Mononuclear cell (primary cell): Measurements from ENCODE around the gene JUP. TPM values are rescaled to one million over a fixed set of nuclear protein-coding genes. Genes with fewer than 3 reads are reported as not detected.

Source experiments
- H3K27me3 ChIP-seq: 2 replicates; pipeline ENCODE4 v1.6.0; 2011; ENCODE audit warnings: low read length, control low read depth; ENCODE audit not compliant: insufficient read depth
- H3K4me1 ChIP-seq: 2 replicates; pipeline ENCODE4 v1.5.1; 2011; ENCODE audit warnings: mild to moderate bottlenecking, low read length, control low read depth; ENCODE audit not compliant: insufficient read depth
- H3K4me3 ChIP-seq: 2 replicates; pipeline ENCODE4 v1.5.1; 2011; ENCODE audit warnings: mild to moderate bottlenecking, low read length, moderate library complexity
- H3K9me3 ChIP-seq: 2 replicates; pipeline ENCODE4 v1.5.1; 2011; ENCODE audit warnings: low read depth, mild to moderate bottlenecking, control low read depth, low read length
- total RNA-seq: library from RNA; depleted of rRNA; stranded (reverse); fragments of >200 nt; gene quantifications from one replicate; pipeline ENCODE4 v1.2.3, GENCODE V29; 2012

Gene JUP
- total RNA-seq, 1 donor = 40.5 TPM

- H3K4me1 ChIP-seq = peaks cover 10% of the 10 kb centered on the region
- peaks cover 50% of the 10 kb centered on the region for H3K27me3 ChIP-seq
- no peak within 1 kb of the TSS for H3K4me3 ChIP-seq
- H3K9me3 ChIP-seq = no peaks in the 10 kb centered on the region
Measured at GRCh38 chr17:41734139-41734948, 52.2 kb downstream of the JUP start, which contains the start of gene HAP1. Gene HAP1 (minus strand): TSS chr17:41734643. CDS start chr17:41734634, 9 bp downstream.

- Histone ChIP-seq H3K4me3 (no peak overlapping the region), H3K4me1 (peaks cover 10% of the 10 kb centered on the region), H3K9me3 (no peaks in the 10 kb centered on the region), H3K27me3 (peaks cover 50% of the 10 kb centered on the region)
Measured at GRCh38 chr17:41733348-41734138, 53.0 kb downstream of the JUP start.

- no peak overlapping the region for H3K4me3 ChIP-seq
- peaks cover 40% of the 10 kb centered on the region for H3K27me3 ChIP-seq
- H3K9me3 ChIP-seq = no peaks in the 10 kb centered on the region
- H3K4me1 ChIP-seq = peaks cover 10% of the 10 kb centered on the region
Measured at GRCh38 chr17:41731836-41732235, 54.7 kb downstream of the JUP start.

- Histone ChIP-seq H3K4me1 (peaks cover 10% of the 10 kb centered on the region), H3K4me3 (no peak overlapping the region), H3K9me3 (no peaks in the 10 kb centered on the region), H3K27me3 (peaks cover 30% of the 10 kb centered on the region)
Measured at GRCh38 chr17:41730479-41730878, 56.0 kb downstream of the JUP start.

GRCh38 chr17:41728056-41728455 is 58.5 kb downstream of the JUP start:
- H3K4me1 ChIP-seq = no peaks in the 10 kb centered on the region
- H3K9me3 ChIP-seq = no peaks in the 10 kb centered on the region
- H3K4me3 ChIP-seq = no peak overlapping the region
- peaks cover 15% of the 10 kb centered on the region for H3K27me3 ChIP-seq

- Histone ChIP-seq H3K4me3 (no peak overlapping the region), H3K27me3 (no peaks in the 10 kb centered on the region), H3K9me3 (no peaks in the 10 kb centered on the region), H3K4me1 (no peaks in the 10 kb centered on the region)
Measured at GRCh38 chr17:41725134-41725533, 61.4 kb downstream of the JUP start.

- H3K27me3 ChIP-seq = no peaks in the 10 kb centered on the region
- H3K9me3 ChIP-seq = no peaks in the 10 kb centered on the region
- H3K4me3 ChIP-seq = no peak overlapping the region
- no peaks in the 10 kb centered on the region for H3K4me1 ChIP-seq
Measured at GRCh38 chr17:41724476-41725050, 61.9 kb downstream of the JUP start.

GRCh38 chr17:41723801-41724475 is 62.6 kb downstream of the JUP start:
- no peaks in the 10 kb centered on the region for H3K27me3 ChIP-seq
- H3K4me1 ChIP-seq = no peaks in the 10 kb centered on the region
- no peak overlapping the region for H3K4me3 ChIP-seq
- H3K9me3 ChIP-seq = no peaks in the 10 kb centered on the region

GRCh38 chr17:41722231-41722630 is 64.3 kb downstream of the JUP start:
- H3K4me1 ChIP-seq = peaks cover 6% of the 10 kb centered on the region

GRCh38 chr17:41718287-41718645 is 68.2 kb downstream of the JUP start:
- Histone ChIP-seq H3K27me3 (no peaks in the 10 kb centered on the region), H3K4me3 (no peak overlapping the region), H3K4me1 (peaks cover 6% of the 10 kb centered on the region), H3K9me3 (no peaks in the 10 kb centered on the region)

More at GRCh38 chr17:41722231-41722630, 64.3 kb downstream of the JUP start:
- Histone ChIP-seq H3K27me3 (no peaks in the 10 kb centered on the region), H3K4me3 (no peak overlapping the region), H3K9me3 (no peaks in the 10 kb centered on the region)

- Histone ChIP-seq H3K4me3 (no peak overlapping the region), H3K9me3 (no peaks in the 10 kb centered on the region), H3K4me1 (peaks cover 6% of the 10 kb centered on the region), H3K27me3 (no peaks in the 10 kb centered on the region)
Measured at GRCh38 chr17:41717408-41718286, 68.9 kb downstream of the JUP start.

- H3K4me1 ChIP-seq = no peaks in the 10 kb centered on the region
- H3K27me3 ChIP-seq = no peaks in the 10 kb centered on the region
- no peaks in the 10 kb centered on the region for H3K9me3 ChIP-seq
- no peak within 1 kb of the TSS for H3K4me3 ChIP-seq
Measured at GRCh38 chr17:41711669-41712400, 74.7 kb downstream of the JUP start, which contains the start of gene GAST. Gene GAST (plus strand): TSS chr17:41712331. CDS start chr17:41715437, 3,106 bp downstream.

- H3K4me3 ChIP-seq = no peak overlapping the region
- no peaks in the 10 kb centered on the region for H3K4me1 ChIP-seq
- H3K9me3 ChIP-seq = no peaks in the 10 kb centered on the region
- H3K27me3 ChIP-seq = no peaks in the 10 kb centered on the region
Measured at GRCh38 chr17:41710472-41711090, 75.9 kb downstream of the JUP start.
